HG03196 (cell line): Measurements from ENCODE around the gene TTBK1.

ENCODE experiments used
- ATAC-seq: cut with Tn5 transposase; IDR thresholded peaks from one replicate; pipeline ENCODE4 v1.9.1; 2021; ENCODE audit not compliant: unreplicated experiment

TTBK1 gene

GRCh38 chr6:43222418-43223059 lies 20.7 kb upstream of the TTBK1 start:
- no peak for ATAC-seq

DNA sequence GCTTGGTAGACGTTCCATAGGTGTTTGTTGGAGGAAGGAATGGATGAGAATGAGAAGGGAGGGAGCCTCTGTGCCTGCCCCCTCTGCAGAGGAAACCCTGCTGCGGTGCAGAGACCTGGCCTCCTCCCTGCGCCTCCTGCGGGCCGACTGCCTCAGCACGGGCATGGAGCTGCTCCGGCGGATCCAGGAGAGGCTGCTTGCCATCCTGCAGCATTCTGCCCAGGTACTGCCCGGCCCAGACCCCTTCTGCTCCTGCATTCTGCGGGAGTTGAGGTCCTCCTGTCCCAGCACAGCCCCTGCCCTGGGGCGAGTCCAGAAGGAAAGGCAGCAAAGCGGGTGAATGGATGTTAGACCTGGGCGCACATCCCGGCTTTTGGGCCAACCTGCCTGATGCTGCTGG lies 20.1 kb upstream of the TTBK1 start:
- ATAC-seq, result no peak

DNA sequence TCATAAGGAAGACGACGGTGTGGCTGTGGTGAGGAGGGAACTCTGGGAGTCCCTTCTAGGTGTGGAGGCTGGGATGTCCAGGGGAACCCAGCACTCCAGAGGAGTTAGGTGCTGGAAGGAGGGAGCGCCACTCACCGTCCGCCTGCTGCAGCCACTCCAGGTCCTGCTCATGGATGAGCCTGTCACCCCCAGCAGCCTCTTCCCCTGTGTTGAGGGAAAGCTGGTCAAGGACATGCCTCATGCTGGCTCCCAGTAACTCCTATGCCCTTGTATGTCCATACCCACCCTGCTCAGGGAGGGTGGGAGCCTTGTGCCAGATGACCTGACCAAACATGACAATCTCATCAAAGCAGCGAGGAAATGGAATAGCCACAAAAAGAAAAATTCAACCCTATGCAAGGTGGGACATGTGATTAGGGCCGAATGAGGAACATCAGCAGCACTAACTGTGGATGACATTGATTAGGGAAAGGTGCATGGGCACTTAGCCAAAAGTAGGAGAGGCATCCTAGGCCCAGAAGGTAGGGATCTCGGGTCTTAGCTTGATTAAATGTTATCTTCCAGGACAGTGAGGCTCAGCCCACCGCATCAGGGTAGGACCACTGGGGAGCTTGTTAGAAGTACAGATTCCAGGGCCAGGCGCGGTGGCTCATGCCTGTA lies 17.0 kb upstream of the TTBK1 start:
- no peak for ATAC-seq

GRCh38 chr6:43228951-43229802 lies 14.1 kb upstream of the TTBK1 start, which contains the start of gene DNPH1:
DNPH1 (minus strand) TSS chr6:43229481; CDS start chr6:43229456, 25 bp downstream.
- ATAC-seq, result no peak

GRCh38 chr6:43229803-43230620 lies 13.3 kb upstream of the TTBK1 start:
- no peak for ATAC-seq

DNA sequence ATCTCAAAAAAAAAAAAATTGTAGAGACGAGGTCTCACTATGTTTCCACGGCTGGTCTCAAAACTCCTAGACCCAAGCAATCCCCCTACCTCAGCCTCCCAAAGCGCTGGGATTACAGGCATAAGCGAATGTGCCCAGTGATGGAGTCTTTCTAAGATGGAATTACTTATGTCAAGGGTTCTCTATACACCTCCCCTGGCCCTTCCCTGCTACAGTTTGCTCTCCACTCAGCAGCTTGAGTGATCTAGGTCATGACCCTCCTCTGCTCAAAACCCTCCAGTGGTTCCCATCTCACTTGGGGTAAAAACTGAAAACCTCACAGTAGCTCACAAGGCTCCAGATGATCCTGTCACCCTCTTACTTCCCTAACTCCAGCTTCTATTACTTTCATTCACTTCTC lies 12.2 kb upstream of the TTBK1 start:
- ATAC-seq, result no peak

GRCh38 chr6:43231735-43232450 lies 11.4 kb upstream of the TTBK1 start:
- ATAC-seq, result no peak

GRCh38 chr6:43235841-43236240 lies 7.4 kb upstream of the TTBK1 start:
- no peak for ATAC-seq

DNA sequence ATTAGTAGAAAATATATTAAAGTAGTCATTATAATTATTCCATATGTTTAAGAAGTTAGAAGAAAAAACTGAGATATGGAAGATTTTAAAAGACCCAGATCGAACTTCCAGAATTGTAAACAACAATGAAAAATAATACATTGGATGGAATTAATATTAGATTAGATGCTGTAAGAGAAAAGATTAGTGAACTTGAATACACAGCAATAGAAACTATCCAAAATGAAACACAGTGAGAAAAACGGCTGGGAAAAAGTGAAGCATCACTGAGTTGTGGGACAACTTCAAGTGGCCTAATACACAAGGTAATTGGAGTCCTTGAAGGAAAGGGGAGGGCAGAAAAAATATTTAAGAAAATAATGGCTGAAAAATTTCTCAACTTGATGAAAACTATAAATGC lies 4.2 kb upstream of the TTBK1 start:
- ATAC-seq, result no peak

GRCh38 chr6:43240950-43241349 lies 2.3 kb upstream of the TTBK1 start:
- no peak for ATAC-seq

DNA sequence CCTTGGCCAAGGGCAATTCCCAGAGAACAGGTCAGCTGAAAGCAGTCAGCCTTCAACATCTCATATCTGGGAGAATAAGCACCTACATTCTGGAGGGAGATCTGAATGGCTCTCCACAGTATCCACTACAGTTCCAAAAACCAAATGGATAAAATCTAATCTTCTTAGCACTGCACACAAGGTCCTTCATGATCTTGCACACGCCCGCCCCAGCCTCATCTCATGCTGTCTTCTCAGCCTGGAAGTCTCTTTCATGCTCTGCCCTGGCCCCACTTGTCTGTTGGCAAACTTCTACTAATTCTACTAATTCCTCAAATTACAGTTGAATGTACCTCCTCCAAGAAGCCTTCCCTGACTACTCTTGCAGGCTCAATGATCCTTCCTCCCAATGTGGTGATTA lies 1.8 kb upstream of the TTBK1 start:
- ATAC-seq, result no peak

GRCh38 chr6:43243664-43244321 lies 512 bp downstream of the TTBK1 start:
- no peak for ATAC-seq

DNA sequence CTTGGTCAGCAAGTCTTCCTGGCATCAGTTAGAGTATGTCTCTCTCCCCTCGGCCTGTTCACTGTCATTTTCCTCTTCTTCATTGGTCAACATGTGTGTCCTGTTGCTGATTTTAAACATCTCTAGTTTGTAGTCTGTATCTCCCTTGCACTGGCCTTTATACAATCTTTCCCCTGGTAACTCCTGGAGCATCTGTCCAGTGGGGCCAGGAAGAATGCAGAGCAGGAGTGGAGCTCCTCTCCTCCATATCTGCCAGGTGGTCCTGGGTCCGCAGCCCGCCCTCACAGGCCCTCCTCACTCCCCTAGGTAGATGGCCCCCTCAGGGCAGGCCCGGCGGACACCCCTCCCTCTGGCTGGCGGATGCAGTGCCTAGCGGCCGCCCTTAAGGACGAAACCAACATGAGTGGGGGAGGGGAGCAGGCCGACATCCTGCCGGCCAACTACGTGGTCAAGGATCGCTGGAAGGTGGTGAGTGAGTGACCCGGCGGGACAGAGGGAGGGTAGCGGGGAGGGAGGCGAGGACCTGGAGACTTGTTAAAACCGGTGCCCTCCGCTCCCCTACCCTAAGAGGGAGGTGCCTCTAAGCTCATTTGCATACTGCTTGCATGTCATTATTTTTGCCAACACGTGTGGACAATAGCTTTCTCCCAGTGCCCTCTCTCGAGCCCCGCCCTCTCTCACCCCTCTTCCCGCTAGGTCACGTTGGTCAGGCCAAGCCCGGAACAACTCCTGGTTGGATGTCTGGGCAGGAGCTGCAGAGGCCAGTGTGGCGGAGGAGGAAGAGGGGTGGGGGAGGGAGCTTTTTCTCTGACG lies 3.2 kb downstream of the TTBK1 start:
- ATAC-seq, result peak; percentile 15

DNA sequence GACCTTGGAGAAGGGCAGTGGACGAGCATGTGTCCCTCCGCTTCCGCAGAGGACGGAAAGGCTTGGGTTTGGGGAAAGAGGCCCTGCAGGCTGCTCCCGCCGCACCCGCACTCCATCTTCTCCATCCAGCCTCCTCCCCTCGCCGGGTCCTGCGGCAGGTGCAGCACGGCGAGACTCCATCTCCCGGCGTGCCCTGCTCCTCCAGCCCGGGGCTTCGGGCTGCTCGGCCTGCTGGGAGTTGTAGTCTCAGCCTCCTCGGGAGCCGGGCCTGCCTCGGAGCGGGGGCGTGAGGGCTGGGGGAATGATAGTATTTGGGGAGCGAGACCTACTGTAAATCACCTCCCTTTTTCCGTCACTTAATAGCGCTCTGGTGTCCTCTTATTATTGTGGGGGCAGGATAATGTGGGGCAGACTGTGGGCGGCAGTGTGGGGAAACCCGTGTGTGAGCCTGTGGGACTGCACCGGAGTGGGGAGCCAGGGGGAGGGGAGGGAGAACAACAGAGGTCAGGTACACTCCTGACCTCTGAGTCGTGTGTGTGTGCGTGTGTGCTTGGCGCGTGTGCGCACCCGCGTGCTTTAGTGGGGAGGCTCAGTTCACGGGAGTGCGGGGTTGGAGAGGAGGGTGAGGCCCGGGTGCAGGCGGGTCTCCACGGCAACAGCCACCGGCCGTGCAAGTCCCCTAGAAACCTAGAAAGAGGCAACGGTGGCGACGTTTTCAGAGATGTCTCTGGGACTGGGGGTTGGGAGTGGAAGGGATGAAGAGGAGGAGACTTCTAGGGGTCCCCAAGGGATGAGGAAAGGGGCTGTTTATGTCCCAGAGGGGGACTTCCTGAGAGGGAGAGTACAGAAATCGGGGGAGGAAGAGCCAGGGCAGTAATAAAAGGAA lies 4.1 kb downstream of the TTBK1 start:
- ATAC-seq, result peak; percentile 90

DNA sequence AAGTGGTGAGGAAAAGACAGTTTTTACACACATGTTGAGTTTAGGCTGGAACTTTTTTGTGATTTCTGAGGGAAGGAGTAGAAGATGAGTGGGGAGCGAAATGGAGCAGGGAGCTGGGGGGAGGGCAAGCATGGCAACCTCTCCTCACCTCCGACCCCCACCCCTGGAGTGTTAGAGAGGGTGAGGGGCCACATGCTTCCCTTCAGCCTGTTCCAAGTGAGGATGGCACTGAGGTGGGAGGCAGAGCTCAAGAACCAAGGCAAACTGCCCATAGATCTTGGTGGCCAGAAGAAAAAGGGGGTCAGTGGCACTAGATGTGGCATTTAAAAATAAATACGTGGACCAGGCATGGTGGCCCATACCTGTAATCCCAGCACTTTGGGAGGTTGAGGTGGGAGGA lies 4.8 kb downstream of the TTBK1 start:
- no peak for ATAC-seq

GRCh38 chr6:43248791-43249190 lies 5.5 kb downstream of the TTBK1 start:
- ATAC-seq, result no peak

GRCh38 chr6:43250992-43251373 lies 7.7 kb downstream of the TTBK1 start:
- no peak for ATAC-seq

GRCh38 chr6:43253401-43253800 lies 10.1 kb downstream of the TTBK1 start:
- ATAC-seq, result no peak
